Hepatocyte (in vitro differentiated cells): ENCODE data around the gene TPSAB1.

Source experiments
- EZH2 ChIP-seq: fragments of 200-600 bp; sonication (generic); IDR thresholded peaks from 2 replicates; pipeline ENCODE4 v1.6.1; 2016; ENCODE audit warnings: antibody characterized with exemption, mild to moderate bottlenecking, borderline replicate concordance
- EZH2phosphoT487 ChIP-seq: fragments of 200-600 bp; sonication (generic); IDR thresholded peaks from one replicate; pipeline ENCODE4 v1.6.1; 2018; ENCODE audit warnings: antibody characterized with exemption, mild to moderate bottlenecking, low read depth, moderate library complexity; ENCODE audit not compliant: unreplicated experiment, severe bottlenecking
- TF ChIP-seq, protein P1 (sequence below): fragments of 200-600 bp; sonication (generic); IDR thresholded peaks from 2 replicates; pipeline ENCODE4 v1.5.1; 2016; ENCODE audit warnings: antibody characterized with exemption, mild to moderate bottlenecking; ENCODE audit not compliant: poor library complexity

DNA sequence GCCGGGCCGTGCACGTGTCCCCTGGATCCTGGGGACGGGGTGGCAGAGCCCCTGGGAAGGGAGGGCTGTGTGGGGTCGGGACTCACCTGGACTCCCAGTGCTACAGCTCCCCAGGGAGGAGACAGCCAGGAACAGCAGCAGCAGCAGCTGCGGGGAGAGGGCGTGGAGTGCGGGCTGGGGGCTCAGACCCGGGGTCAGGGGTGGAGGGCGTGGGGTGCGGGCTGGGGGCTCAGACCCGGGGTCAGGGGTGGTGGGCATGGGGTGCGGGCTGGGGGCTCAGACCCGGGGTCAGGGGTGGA, 36.0 kb downstream of the TPSAB1 start:
- TF ChIP-seq EZH2 = no peak
- TF ChIP-seq, protein P1, sequence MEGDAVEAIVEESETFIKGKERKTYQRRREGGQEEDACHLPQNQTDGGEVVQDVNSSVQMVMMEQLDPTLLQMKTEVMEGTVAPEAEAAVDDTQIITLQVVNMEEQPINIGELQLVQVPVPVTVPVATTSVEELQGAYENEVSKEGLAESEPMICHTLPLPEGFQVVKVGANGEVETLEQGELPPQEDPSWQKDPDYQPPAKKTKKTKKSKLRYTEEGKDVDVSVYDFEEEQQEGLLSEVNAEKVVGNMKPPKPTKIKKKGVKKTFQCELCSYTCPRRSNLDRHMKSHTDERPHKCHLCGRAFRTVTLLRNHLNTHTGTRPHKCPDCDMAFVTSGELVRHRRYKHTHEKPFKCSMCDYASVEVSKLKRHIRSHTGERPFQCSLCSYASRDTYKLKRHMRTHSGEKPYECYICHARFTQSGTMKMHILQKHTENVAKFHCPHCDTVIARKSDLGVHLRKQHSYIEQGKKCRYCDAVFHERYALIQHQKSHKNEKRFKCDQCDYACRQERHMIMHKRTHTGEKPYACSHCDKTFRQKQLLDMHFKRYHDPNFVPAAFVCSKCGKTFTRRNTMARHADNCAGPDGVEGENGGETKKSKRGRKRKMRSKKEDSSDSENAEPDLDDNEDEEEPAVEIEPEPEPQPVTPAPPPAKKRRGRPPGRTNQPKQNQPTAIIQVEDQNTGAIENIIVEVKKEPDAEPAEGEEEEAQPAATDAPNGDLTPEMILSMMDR = no peak
- TF ChIP-seq EZH2phosphoT487 = no peak
